Inflammatory macrophage treated with lipopolysaccharide for 4 hours (primary cell): ENCODE data around the gene OR10G4.
"Not testable (repeated sequence)": the region's sequence is repeated elsewhere in the genome, so short reads cannot be mapped to it uniquely, and the experiment has no call there.

Experiments
- DNase-seq: peaks from one replicate; pipeline ENCODE4 v3.0.0-alpha.2; 2020

Gene OR10G4

GRCh38 chr11:124012697-124013096 is at the start of gene OR10G4:
Gene OR10G4, plus strand, starts transcription at chr11:124012997. Its CDS starts 2,578 bp downstream, at chr11:124015575.
- DNase-seq, result no peak

GRCh38 chr11:123973816-123974215 is 39.0 kb upstream of the OR10G4 start:
- no peak for DNase-seq

- no peak for DNase-seq
These were observed 35.8 kb upstream of the OR10G4 start for GRCh38 chr11:123976770-123977560.

GRCh38 chr11:123977731-123978347 is 35.0 kb upstream of the OR10G4 start, which contains the start of gene OR10S1:
Gene OR10S1, minus strand, starts transcription at chr11:123977781. Its CDS starts 117 bp downstream, at chr11:123977664.
- no peak for DNase-seq

- DNase-seq, result no peak
These were observed 33.5 kb upstream of the OR10G4 start for GRCh38 chr11:123979311-123979710.

- DNase-seq, result no peak
These were observed 17.7 kb upstream of the OR10G4 start, which contains the start of gene OR10G6 for GRCh38 chr11:123995119-123995518. Gene OR10G6, minus strand, starts transcription at chr11:123995161. Its CDS starts 0 bp downstream, at chr11:123995161.

GRCh38 chr11:124015837-124016236 is 3.0 kb downstream of the OR10G4 start:
- DNase-seq, result not testable (repeated sequence)

- DNase-seq, result no peak
These were observed 13.7 kb downstream of the OR10G4 start, which contains the start of gene OR10G8 for GRCh38 chr11:124026498-124026897. Gene OR10G8, plus strand, starts transcription at chr11:124026798. Its CDS starts 2,825 bp downstream, at chr11:124029623.

GRCh38 chr11:124036666-124037065 is 23.9 kb downstream of the OR10G4 start:
- DNase-seq, result no peak

- DNase-seq, result no peak
These were observed 26.8 kb downstream of the OR10G4 start for GRCh38 chr11:124039557-124039956.

- no peak for DNase-seq
These were observed 28.5 kb downstream of the OR10G4 start, which contains the start of gene OR10G7 for GRCh38 chr11:124041254-124041653. Gene OR10G7, minus strand, starts transcription at chr11:124041325. Its CDS starts 2,324 bp downstream, at chr11:124039001.

GRCh38 chr11:124043420-124043819 is 30.6 kb downstream of the OR10G4 start:
- DNase-seq, result no peak

GRCh38 chr11:124050748-124051147 is 38.0 kb downstream of the OR10G4 start:
- DNase-seq, result no peak

- no peak for DNase-seq
These were observed 40.2 kb downstream of the OR10G4 start for GRCh38 chr11:124052966-124053365.
